GM21423 (cell line): ENCODE measurements around the gene PKNOX2.

Experiments used
- ATAC-seq: cut with Tn5 transposase; IDR thresholded peaks from one replicate; pipeline ENCODE4 v1.9.1; 2021; ENCODE audit warnings: mild to moderate bottlenecking, moderate library complexity; ENCODE audit not compliant: unreplicated experiment

The PKNOX2 gene

DNA sequence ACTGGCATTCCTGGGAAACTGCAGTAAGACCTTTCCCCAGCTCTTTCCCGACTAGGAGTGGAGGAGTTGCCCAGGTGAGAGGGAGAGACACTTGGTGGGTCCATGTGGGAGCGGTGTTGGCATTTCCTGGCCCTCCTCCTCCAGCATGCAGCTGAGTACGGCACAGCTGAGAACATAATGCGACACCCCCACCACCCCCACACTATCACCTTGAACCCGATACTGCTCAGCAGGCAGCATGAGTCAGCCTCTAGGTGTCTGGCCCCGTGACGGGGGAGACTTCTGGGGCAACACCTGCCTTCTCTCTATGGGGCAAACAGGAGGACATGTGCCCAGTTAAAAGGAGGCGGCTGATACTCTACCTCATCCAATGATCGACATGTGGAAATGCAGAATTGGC lies 64.4 kb downstream of the PKNOX2 start:
- ATAC-seq, result no peak

DNA sequence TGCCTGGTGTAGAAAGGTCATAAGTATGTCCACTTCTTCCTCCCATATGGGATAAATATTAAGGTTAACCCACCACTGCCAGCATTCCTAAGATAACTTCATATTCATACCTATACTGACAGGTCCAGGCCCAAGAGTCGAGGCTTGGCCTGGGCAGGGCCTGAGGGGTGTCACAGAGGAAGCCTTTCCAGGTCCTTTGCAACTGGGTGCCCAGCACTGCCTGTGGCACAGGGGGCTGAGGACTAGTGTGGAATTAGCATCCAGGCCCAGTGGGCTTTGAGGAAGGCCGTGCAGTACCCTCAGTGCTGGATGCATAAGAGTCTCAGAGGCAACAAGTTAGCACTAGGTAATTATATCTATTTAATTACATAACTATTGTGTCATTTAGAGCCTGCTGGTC lies 65.4 kb downstream of the PKNOX2 start:
- ATAC-seq, result no peak

DNA sequence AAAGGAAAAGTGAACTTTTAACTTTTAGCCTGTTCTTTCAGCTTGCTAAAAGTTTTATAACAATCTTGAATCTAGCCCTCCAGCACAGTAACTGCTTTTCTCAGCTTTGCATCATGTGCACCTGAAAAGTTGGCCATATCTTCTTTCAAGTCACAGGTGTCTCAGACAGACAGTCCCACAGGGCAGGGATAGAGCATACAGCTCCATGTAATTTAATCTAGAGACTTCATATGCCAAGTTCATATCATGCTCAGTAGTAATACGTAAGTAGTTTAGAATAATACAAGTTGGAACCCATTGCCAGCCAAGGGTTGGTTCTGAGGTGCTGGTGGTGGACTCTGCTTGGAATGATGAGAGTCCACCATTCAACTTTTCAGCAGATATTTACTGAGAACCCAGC lies 68.6 kb downstream of the PKNOX2 start:
- no peak for ATAC-seq

- no peak for ATAC-seq
These were observed 69.3 kb downstream of the PKNOX2 start for GRCh38 chr11:125233736-125234275.

DNA sequence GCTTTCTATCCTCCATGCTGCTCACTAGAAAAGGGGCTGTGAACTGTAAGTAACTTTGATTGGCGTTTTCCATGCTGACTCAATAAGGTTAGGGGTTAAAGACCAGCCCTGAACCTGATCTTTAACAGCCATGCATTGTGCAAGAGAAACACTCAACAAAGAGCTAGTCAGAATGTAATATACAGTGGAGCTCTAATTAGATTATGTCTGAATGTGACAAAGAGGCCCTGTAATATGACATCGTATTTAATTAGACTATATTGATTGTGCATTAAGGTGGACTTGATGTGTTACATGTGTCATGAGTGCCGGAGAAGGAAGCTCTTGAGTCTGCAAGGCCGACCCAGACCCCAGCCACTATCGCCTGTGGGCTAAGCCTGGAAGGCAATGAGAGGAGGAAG lies 70.5 kb downstream of the PKNOX2 start:
- ATAC-seq, result no peak

DNA sequence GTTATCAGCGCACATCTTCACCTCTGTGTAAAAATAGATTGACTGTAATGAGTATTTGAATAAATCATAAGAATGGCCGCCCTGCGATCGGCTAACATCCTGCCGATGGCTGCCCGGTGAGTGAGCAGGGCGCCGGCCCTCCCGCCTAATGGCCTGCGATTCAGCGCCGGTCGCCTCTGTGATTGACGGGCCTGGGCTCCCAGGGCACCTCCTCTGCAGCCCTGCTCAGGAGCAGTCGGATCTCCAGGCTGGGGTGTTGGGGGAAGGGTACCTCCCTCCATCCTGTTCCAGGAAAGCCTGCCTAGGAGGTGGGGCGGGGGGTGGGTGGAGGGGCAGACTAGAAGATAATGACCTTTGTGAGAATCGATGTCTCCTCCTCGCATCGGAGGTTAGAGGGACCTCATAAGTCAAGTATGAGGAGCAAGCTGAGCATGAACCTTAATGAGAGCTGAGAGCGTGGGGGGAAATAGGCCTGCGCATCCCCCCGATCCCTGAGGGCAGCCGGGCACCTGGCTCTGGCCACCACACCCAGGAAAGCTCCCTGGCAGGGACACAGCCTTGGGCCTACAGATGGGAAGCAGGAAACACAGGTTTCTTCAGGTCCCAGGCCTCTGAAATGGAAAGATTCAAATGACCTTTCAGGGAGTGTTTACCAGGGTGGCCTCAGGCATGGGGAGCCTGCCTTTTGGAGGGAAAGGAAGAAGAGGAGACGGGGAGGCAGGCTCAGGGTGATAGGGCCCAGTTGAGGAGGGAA lies 71.7 kb downstream of the PKNOX2 start:
- no peak for ATAC-seq

DNA sequence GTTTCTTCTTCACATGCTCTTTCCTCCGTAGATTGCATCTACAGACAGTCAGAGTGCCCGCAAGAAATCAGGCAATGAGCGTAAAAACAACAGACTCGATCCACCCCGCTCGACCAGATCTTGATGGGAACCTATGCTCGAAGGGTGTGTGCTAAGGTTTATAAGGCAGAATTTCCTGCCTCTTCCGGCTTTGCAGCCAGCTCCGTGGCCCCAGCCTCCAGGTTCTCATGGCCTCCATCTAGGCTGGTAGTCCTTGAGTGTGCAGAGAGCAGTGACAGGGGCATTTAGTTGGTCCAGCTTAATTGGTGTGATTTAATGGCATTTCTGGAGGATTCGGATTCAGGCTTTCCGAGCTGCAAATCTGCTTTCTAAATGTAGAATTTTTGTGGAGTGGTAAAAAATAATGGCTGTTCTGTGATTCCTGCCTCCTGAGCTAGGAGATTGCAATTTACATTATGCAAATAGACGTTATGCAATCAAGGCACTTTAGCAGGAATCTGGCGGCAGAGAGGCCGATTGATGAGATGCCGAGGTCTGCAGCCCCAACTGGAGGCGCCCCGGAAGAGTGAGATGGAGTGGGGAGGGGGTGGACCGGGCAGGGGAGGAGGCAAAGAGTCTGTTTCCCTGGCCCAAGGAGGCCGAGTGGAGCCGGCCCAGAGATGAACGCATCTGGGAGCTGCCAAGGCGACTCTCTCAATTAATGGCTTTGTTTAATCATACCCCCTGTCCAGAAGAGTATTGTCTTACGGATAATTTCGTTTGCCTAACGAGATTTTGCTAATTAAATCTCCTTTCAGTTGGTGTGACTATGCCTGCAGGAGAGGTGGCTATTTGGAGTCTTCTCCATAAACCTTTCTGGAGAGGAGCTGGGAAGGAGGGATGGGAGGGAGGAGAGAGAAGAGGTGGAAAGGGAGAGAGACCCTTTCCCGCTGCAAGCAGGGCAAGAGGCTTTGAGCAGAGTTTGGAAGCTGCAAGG lies 75.3 kb downstream of the PKNOX2 start:
- ATAC-seq, result no peak

DNA sequence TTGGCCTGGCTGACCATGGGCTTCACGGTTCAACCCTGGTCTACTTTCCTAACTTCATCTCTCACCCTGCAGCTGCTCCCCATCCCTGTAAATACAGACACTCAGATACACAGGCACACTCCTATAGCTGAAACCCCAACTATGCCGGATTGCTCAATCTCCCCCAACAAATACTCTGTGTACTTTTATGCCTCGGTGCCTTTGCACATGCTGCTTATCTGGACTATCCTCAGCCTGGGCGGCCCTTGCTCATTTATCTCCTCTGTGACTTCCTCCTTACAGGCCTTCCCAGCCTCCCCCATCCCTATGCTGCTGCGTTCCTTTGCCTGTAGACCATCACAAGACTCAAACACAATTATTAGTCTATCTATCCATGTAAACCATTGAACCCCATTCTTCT lies 76.6 kb downstream of the PKNOX2 start:
- no peak for ATAC-seq

DNA sequence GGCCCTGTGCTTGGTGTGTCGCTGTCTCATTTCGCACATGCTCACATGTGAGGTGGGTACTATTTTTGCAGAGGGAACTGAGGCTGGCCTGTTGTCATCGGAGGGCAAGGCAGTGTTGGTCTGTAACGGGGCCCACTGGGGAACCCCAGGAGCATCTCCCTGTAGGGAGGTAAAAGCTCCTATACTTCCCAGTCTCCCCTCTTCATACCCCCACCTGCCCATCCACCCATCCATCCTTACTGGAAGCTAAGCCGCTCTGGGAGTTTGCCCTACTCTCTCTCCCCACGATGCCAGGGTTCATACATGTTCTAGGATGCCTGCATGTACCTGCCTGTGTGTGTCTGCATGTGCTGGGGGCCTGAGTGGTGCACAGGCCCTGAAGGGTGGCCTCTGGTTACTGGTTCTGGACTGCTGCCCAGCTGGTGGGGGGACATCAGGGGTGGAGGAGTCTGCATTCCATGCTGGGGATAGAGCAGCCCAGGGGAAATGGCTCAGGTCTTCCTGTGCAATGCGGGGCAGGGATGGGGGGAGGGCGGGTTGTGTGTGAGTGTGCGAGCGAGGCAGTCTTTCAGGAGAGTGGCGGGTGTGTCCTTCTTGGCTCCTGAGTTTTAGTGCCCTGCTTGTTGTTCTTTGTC lies 77.7 kb downstream of the PKNOX2 start:
- ATAC-seq, result no peak

GRCh38 chr11:125244166-125244565 lies 79.6 kb downstream of the PKNOX2 start:
- ATAC-seq, result no peak

DNA sequence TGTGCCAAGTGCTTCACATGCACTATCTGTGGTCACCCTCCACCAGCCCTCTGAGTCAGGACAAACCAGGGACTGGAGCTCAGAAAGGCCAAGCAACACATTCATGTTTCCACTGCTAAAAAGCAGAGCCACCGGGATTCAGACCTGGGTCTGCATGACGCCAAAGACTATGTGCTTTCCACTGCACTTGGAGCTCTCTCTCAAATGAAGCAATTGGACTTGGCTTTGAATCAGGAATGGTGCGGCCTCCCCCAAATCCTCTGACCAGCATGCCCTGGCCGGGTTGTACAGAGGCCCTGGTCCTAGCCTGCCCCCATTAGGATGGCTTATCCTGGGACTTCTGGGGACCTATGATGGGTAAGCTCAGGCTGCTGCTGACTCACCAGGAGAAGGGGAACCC lies 80.7 kb downstream of the PKNOX2 start:
- no peak for ATAC-seq

GRCh38 chr11:125247431-125247830 lies 82.9 kb downstream of the PKNOX2 start:
- ATAC-seq, result no peak

- ATAC-seq, result no peak
These were observed 86.0 kb downstream of the PKNOX2 start for GRCh38 chr11:125250318-125251213.

DNA sequence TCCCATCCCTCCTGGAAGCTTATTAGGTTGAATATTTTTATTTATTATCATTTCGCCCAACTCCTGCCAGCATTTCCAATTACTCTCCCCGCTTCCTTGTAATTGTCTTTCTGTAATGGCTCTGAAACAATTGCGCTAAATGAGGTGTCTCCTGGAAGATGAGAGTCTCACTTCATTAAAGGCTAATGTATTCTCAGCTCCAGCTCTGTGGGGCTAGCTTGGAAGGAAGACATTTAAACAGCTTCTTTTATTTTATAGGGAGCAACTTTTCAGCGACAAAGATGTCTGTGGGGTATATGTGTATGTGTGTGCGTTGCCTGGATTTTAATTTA lies 86.6 kb downstream of the PKNOX2 start:
- no peak for ATAC-seq

DNA sequence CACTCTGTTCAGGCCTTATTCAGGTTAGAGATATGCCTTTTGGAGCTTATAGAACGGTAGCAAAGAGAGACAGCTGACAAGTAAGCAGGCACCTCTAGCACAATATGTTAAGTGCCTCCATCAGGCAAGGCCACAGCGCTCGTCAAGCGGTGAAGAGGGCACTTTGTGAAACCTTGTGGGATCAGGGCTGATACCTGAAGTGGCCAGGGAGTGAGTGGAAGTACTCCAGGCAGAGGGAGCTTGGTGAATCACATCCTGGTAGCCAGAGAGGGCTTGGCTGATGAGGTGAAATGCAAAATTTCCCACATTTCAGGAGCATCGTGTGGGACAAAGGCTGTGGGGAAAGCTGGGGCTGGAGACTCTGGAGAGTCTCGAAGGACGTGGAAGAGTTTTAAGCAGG lies 87.4 kb downstream of the PKNOX2 start:
- no peak for ATAC-seq

GRCh38 chr11:125253289-125253688 lies 88.7 kb downstream of the PKNOX2 start:
- no peak for ATAC-seq

- ATAC-seq, result no peak
These were observed 89.4 kb downstream of the PKNOX2 start for GRCh38 chr11:125253795-125254525.

DNA sequence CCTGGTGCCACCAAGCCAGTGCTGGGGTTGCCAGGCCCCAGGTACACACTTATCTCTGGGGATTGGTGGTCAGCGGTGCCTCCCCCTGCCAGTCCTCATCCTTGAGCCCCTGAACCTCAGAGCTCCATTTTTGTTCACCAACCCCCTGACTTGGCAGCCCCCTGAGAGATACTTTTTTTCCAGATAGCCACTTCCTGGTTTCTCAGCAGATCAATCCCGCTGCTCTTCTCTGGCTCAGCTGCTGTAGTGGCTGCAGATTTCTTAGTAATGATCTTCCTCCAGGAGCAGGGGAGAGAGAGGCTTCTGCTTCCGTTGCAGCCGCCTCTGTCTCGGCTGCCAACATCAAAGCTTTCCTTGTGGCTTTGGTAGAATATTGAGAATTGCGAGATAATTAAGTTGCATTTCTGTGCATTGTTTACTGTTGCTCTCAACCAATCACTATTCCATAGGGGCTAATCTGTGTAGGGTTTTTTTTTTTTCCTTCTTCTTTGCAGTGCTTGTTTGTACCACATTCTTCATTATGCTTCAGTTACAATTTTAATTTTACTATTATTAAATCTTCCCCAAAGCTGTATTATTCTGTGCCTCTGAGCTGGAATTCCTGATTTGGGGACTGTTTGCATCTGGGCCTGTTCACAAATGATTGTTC lies 92.1 kb downstream of the PKNOX2 start:
- ATAC-seq, result no peak

- no peak for ATAC-seq
These were observed 92.6 kb downstream of the PKNOX2 start for GRCh38 chr11:125257190-125257579.
